Heart left ventricle (tissue), 13 donors: ENCODE measurements around the gene NFKB2.

ENCODE experiments used
- POLR2A ChIP-seq, 2 donors: fragments of 450-650 bp; IDR thresholded peaks; one replicate each; pipeline ENCODE4 v1.6.1; 2017; ENCODE audit warnings: antibody characterized with exemption in 2 of 2, mild to moderate bottlenecking in 2 of 2, moderate library complexity in 2 of 2
- TF ChIP-seq, protein P1 (sequence below), 12 donors: fragments of 200-600 bp; sonication (generic) in 4 of 12; IDR thresholded peaks; one replicate each; pipeline versions ENCODE4 v1.5.0 to v1.8.0; 2018 to 2022; ENCODE audit warnings: antibody characterized with exemption in 12 of 12, mild to moderate bottlenecking in 5 of 12
- donor health status: ischemic (EF 13 %, LVEDD 7.1; RV severe dilation, severe dysfunction).
- donor health status: DM: no; HTN: yes; CAD: no.
- donor health status: DM: no; HTN: no; CAD: no.
- donor health status: ischemic (EF 25% LVEDD 6.9; RV normal size, moderate dysfunction).
- donor health status: ischemic (EF 25% LVEDD 5.7; RV mildly dilated, moderate dysfunction).
- donor health status: ischemic (EF 35%, LVEDD 5.7; RV mildly dilated, moderate dysfunction).
- donor health status: nonischemic (EF 11% LVEDD 7.7; RV severe dilation, severe dysfunction).
- donor health status: DM: yes; HTN: yes; CAD: no.
- donor health status: PGD.
- donor health status: ischemic (EF 29% LVEDD 5.4; RV normal size, mild dysfunction).
- donor health status: nonischemic (EF 23%, LVEDD 6.1; RV moderate dilation, normal function).

DNA sequence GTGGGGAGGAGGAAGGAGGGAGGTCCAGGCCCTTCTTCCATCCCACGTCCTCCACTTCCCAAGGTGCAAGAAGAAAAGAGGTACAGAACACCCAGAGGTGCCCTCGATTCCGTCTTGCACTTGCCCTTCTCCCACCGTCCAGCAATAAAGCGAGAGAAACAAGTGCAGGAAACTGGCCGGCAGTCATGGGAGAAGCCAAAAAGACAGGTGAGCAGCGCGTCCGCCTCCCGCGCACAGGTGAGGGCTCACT, 54.5 kb downstream of the NFKB2 start:
- TF ChIP-seq, protein P1, sequence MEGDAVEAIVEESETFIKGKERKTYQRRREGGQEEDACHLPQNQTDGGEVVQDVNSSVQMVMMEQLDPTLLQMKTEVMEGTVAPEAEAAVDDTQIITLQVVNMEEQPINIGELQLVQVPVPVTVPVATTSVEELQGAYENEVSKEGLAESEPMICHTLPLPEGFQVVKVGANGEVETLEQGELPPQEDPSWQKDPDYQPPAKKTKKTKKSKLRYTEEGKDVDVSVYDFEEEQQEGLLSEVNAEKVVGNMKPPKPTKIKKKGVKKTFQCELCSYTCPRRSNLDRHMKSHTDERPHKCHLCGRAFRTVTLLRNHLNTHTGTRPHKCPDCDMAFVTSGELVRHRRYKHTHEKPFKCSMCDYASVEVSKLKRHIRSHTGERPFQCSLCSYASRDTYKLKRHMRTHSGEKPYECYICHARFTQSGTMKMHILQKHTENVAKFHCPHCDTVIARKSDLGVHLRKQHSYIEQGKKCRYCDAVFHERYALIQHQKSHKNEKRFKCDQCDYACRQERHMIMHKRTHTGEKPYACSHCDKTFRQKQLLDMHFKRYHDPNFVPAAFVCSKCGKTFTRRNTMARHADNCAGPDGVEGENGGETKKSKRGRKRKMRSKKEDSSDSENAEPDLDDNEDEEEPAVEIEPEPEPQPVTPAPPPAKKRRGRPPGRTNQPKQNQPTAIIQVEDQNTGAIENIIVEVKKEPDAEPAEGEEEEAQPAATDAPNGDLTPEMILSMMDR (IDR thresholded peaks at IDR 0.05), result peak in 1 of 12 donors; percentile 7
- no peak for TF ChIP-seq POLR2A (IDR thresholded peaks at IDR 0.05)
